H1 (cell line): ENCODE results near the gene SMIM7. TPM values are rescaled to one million over a fixed set of nuclear protein-coding genes. Genes with fewer than 3 reads are reported as not detected.

Experiments
- CTCF ChIA-PET: fragments of 300-600 bp; sonication (Branson Sonifier 250); formaldehyde crosslinking; loops from one replicate; lab custom pipeline; 2021; ENCODE audit not compliant: partially characterized antibody; lab: Charles Lee
- POLR2A ChIA-PET: fragments of 300-600 bp; sonication (Branson Sonifier 250); formaldehyde crosslinking; loops from one replicate; lab custom pipeline; 2021; ENCODE audit warnings: inconsistent platforms; ENCODE audit not compliant: partially characterized antibody; lab: Charles Lee
- DNase-seq, 2 experiments: peaks; one replicate each; pipeline versions ENCODE4 v3.0.0 to v3.0.0-alpha.2; 2010 to 2022; ENCODE audit warnings: low spot score in 2 of 2, low read depth in 1 of 2, mixed read lengths in 1 of 2
- FAIRE-seq: peaks from 2 replicates; lab custom pipeline; 2011; peaks lifted over from hg19 to GRCh38; lab: Jason Lieb, UNC
- H2AFZ ChIP-seq: 2 replicates; pipeline ENCODE4 v1.8.1; 2012; ENCODE audit warnings: low read length, inconsistent platforms
- H2AK5ac ChIP-seq: 2 replicates; pipeline ENCODE4 v1.6.1; 2013; ENCODE audit warnings: low read depth, low read length
- H2BK120ac ChIP-seq: replicated peaks from 2 replicates; pipeline ENCODE3; 2013; ENCODE audit warnings: low read depth, low read length, inconsistent platforms
- H2BK12ac ChIP-seq: 2 replicates; pipeline ENCODE4 v1.6.1; 2013; ENCODE audit warnings: low read depth, low read length
- H2BK15ac ChIP-seq: 2 replicates; pipeline ENCODE4 v1.6.1; 2013; ENCODE audit warnings: low read length
- H2BK20ac ChIP-seq: 2 replicates; pipeline ENCODE4 v1.6.1; 2013; ENCODE audit warnings: low read length
- H2BK5ac ChIP-seq: 2 replicates; pipeline ENCODE4 v1.6.1; 2013; ENCODE audit warnings: low read depth, low read length
- H3K14ac ChIP-seq: 2 replicates; pipeline ENCODE4 v1.6.1; 2013; ENCODE audit warnings: inconsistent platforms; ENCODE audit not compliant: insufficient read length
- H3K18ac ChIP-seq: 2 replicates; pipeline ENCODE4 v1.6.1; 2013; ENCODE audit warnings: low read length; ENCODE audit errors: extremely low read depth
- H3K23ac ChIP-seq: 2 replicates; pipeline ENCODE4 v1.6.1; 2013; ENCODE audit warnings: inconsistent platforms; ENCODE audit not compliant: insufficient read length
- H3K23me2 ChIP-seq: 2 replicates; pipeline ENCODE4 v1.6.1; 2013; ENCODE audit warnings: low read depth, low read length
- H3K27ac ChIP-seq: 2 replicates; pipeline ENCODE4 v1.6.1; 2011; ENCODE audit warnings: low read depth, low read length, inconsistent platforms
- H3K27me3 ChIP-seq, 4 experiments: replicated peaks in 1 of 4; 1 replicate in 1 of 4; 2 replicates in 3 of 4; pipeline versions ENCODE4 v1.6.1 to v1.8.1; 2011 to 2013; ENCODE audit warnings: low read length in 3 of 4, mild to moderate bottlenecking in 3 of 4, inconsistent platforms in 2 of 4, mixed read lengths in 2 of 4, moderate library complexity in 1 of 4; ENCODE audit not compliant: control insufficient read depth in 3 of 4, insufficient read depth in 3 of 4; ENCODE audit errors: extremely low read depth in 1 of 4
- H3K36me3 ChIP-seq, 4 experiments: 2 replicates each; pipeline versions ENCODE4 v1.6.1 to v1.8.1; 2011 to 2013; ENCODE audit warnings: mild to moderate bottlenecking in 4 of 4, low read length in 3 of 4, moderate library complexity in 2 of 4, control low read depth in 1 of 4, inconsistent platforms in 1 of 4; ENCODE audit not compliant: insufficient read depth in 4 of 4, control insufficient read depth in 2 of 4
- H3K4ac ChIP-seq: replicated peaks from 2 replicates; pipeline ENCODE3; 2013; ENCODE audit warnings: low read length, low read depth, mixed read lengths, inconsistent platforms; ENCODE audit not compliant: insufficient read length
- H3K4me1 ChIP-seq, 4 experiments: replicated peaks in 1 of 4; 1 replicate in 1 of 4; 2 replicates in 3 of 4; pipeline versions ENCODE4 v1.6.1 to v1.8.1; 2011 to 2013; ENCODE audit warnings: low read length in 3 of 4, inconsistent platforms in 2 of 4, mixed read lengths in 1 of 4; ENCODE audit not compliant: insufficient read depth in 4 of 4, control insufficient read depth in 3 of 4
- H3K4me2 ChIP-seq, 2 experiments: 2 replicates each; pipeline versions ENCODE4 v1.6.1 to v1.8.1; 2011 to 2013; ENCODE audit warnings: low read depth in 2 of 2, low read length in 2 of 2, control low read depth in 1 of 2, inconsistent platforms in 1 of 2, mild to moderate bottlenecking in 1 of 2; ENCODE audit not compliant: insufficient read depth in 1 of 2
- H3K4me3 ChIP-seq, 4 experiments: fragments of 200-600, 300-600 bp in 1 of 4; sonication (generic), shearing (Covaris generic), sonication (Bioruptor Twin) in 1 of 4; 2 replicates each; pipeline versions ENCODE4 v1.5.1 to v1.8.1; 2011 to 2016; ENCODE audit warnings: low read length in 4 of 4, low read depth in 3 of 4, control low read depth in 2 of 4, inconsistent platforms in 2 of 4, mild to moderate bottlenecking in 2 of 4, mixed read lengths in 1 of 4, moderate library complexity in 1 of 4; ENCODE audit not compliant: insufficient read depth in 2 of 4; ENCODE audit errors: extremely low read depth in 1 of 4
- H3K56ac ChIP-seq: replicated peaks from 2 replicates; pipeline ENCODE3; 2013; ENCODE audit warnings: low read depth, mild to moderate bottlenecking, mixed read lengths, low read length, inconsistent platforms; ENCODE audit not compliant: insufficient read length
- H3K79me1 ChIP-seq: 2 replicates; pipeline ENCODE4 v1.6.1; 2013; ENCODE audit warnings: low read depth, low read length, control low read depth
- H3K79me2 ChIP-seq, 2 experiments: 2 replicates each; pipeline versions ENCODE4 v1.6.1 to v1.8.1; 2012 to 2013; ENCODE audit warnings: low read length in 2 of 2, mild to moderate bottlenecking in 2 of 2, inconsistent platforms in 1 of 2; ENCODE audit not compliant: insufficient read depth in 2 of 2, control insufficient read depth in 1 of 2
- H3K9ac ChIP-seq, 4 experiments: replicated peaks in 1 of 4; 1 replicate in 1 of 4; 2 replicates in 3 of 4; pipeline versions ENCODE4 v1.6.1 to v1.8.1; 2011 to 2013; ENCODE audit warnings: low read depth in 3 of 4, low read length in 3 of 4, control low read depth in 2 of 4, mild to moderate bottlenecking in 2 of 4, moderate library complexity in 2 of 4, inconsistent platforms in 1 of 4; ENCODE audit errors: extremely low read depth in 1 of 4
- H3K9me3 ChIP-seq, 2 experiments: 2 replicates each; pipeline versions ENCODE4 v1.6.1 to v1.8.1; 2012 to 2013; ENCODE audit warnings: mild to moderate bottlenecking in 2 of 2, moderate library complexity in 2 of 2, control low read depth in 1 of 2, inconsistent platforms in 1 of 2, low read depth in 1 of 2, low read length in 1 of 2, mixed read lengths in 1 of 2; ENCODE audit not compliant: insufficient read depth in 2 of 2
- H4K20me1 ChIP-seq, 2 experiments: replicated peaks in 1 of 2; 2 replicates each; pipeline versions ENCODE3 to v1.8.1; 2011 to 2013; ENCODE audit warnings: inconsistent platforms in 2 of 2, low read length in 2 of 2, mild to moderate bottlenecking in 1 of 2; ENCODE audit not compliant: insufficient read depth in 2 of 2, control insufficient read depth in 1 of 2
- H4K5ac ChIP-seq: 2 replicates; pipeline ENCODE4 v1.6.1; 2013; ENCODE audit warnings: low read length, low read depth, mixed read lengths, inconsistent platforms; ENCODE audit not compliant: insufficient read length
- H4K8ac ChIP-seq: 2 replicates; pipeline ENCODE4 v1.8.0; 2013; ENCODE audit warnings: mild to moderate bottlenecking, moderate library complexity, low read length, inconsistent platforms; ENCODE audit not compliant: insufficient read depth; ENCODE audit errors: extremely low read depth
- H4K91ac ChIP-seq: replicated peaks from 2 replicates; pipeline ENCODE3; 2013; ENCODE audit warnings: low read length, mixed read lengths, inconsistent platforms; ENCODE audit not compliant: insufficient read length
- CTBP2 ChIP-seq: IDR thresholded peaks from 2 replicates; pipeline ENCODE4 v1.7.0; 2011; ENCODE audit warnings: borderline replicate concordance, mild to moderate bottlenecking, moderate library complexity, mixed read lengths, low read length; ENCODE audit not compliant: insufficient read depth, insufficient read length
- CTCF ChIP-seq, 3 experiments: IDR thresholded peaks; 1 replicate in 2 of 3; 2 replicates in 1 of 3; pipeline versions ENCODE4 v1.5.1 to v1.6.1; 2011; ENCODE audit warnings: low read length in 3 of 3, mild to moderate bottlenecking in 3 of 3, inconsistent platforms in 2 of 3, low read depth in 1 of 3, moderate library complexity in 1 of 3; ENCODE audit not compliant: insufficient read depth in 1 of 3; ENCODE audit errors: control extremely low read depth in 1 of 3
- PHF8 ChIP-seq: fragments of 200-600 bp; sonication (generic); conservative IDR thresholded peaks from 2 replicates; pipeline ENCODE4 v1.7.1; 2012; ENCODE audit warnings: low read depth, mild to moderate bottlenecking, inconsistent platforms, low read length, moderate library complexity
- POLR2A ChIP-seq, 2 experiments: IDR thresholded peaks; 1 replicate in 1 of 2; 2 replicates in 1 of 2; pipeline ENCODE4 v1.6.1; 2011; ENCODE audit warnings: low read depth in 2 of 2, low read length in 2 of 2, mild to moderate bottlenecking in 2 of 2; ENCODE audit errors: control extremely low read depth in 1 of 2
- POU5F1 ChIP-seq: IDR thresholded peaks from 2 replicates; pipeline ENCODE4 v1.6.1; 2011; ENCODE audit warnings: low read depth, mild to moderate bottlenecking, low read length, moderate library complexity
- RAD21 ChIP-seq, 2 experiments: IDR thresholded peaks in 1 of 2; conservative IDR thresholded peaks in 1 of 2; 2 replicates each; pipeline ENCODE4 v1.6.1; 2011; ENCODE audit warnings: low read depth in 2 of 2, low read length in 2 of 2, improper control_type of control experiment in 1 of 2, inconsistent platforms in 1 of 2, mild to moderate bottlenecking in 1 of 2, moderate library complexity in 1 of 2
- WGBS, 2 experiments: shearing (Covaris generic) in 1 of 2; methylation state at CpG; one replicate each; pipeline versions ENCODE4 v1.1.6 to v1.1.7; 2013 to 2015; ENCODE audit warnings: low lambda C conversion rate in 2 of 2, mixed read lengths in 2 of 2, inconsistent platforms in 1 of 2, low coverage in 1 of 2, missing lambda C conversion rate in 1 of 2; ENCODE audit not compliant: insufficient replicate concordance in 2 of 2, insufficient coverage in 1 of 2, insufficient read length in 1 of 2; ENCODE audit errors: extremely low coverage in 1 of 2, missing lambda C conversion rate in 1 of 2; 5-methylcytosine and 5-hydroxymethylcytosine counted together
- polyA plus RNA-seq, 7 experiments: library from polyadenylated mRNA; depleted of rRNA in 3 of 7; stranded (reverse) in 5 of 7; unstranded in 2 of 7; fragments of >200 nt in 5 of 7; fragments of 200-250 nt in 2 of 7; gene quantifications; 1 replicate in 5 of 7; 2 replicates in 1 of 7; 4 replicates in 1 of 7; pipeline versions ENCODE4 v1.2.1 to v1.2.3, GENCODE V29; 2011 to 2013; ENCODE audit warnings: missing spikeins in 2 of 7, mixed read lengths in 2 of 7
- total RNA-seq: library from RNA; stranded (reverse); fragmentation: NEBNext Ultra II Directional; extraction: Animal tissue kit (Norgen Biotek cat#: 25700); gene quantifications from 2 replicates; pipeline ENCODE4 v1.2.1, GENCODE V29; 2021

Gene SMIM7
- total and polyA plus RNA-seq, 2 of the 8 experiments (the other 6 are each of a cell fraction or from before 2014, with no cell fraction given): 55.5 to 67.5 TPM

- H4K5ac ChIP-seq: no peak overlapping the region
- H3K4ac ChIP-seq: no peak overlapping the region
- peaks cover 12 to 33% of the 10 kb centered on the region in 2 experiments for H4K20me1 ChIP-seq
- no peak overlapping the region for H2AK5ac ChIP-seq
- H3K79me2 ChIP-seq: peaks cover 0 to 87% of the 10 kb centered on the region in 2 experiments; a peak in 2 of 4 replicates
- H3K14ac ChIP-seq: no peak overlapping the region
- 87% methylated on average over 5 of the region's 5 CpGs; no CpG with 5 or more reads in 1 of the 2 experiments for WGBS, 2 experiments
- H3K79me1 ChIP-seq: peaks cover 43% of the 10 kb centered on the region
- H2BK15ac ChIP-seq: no peak overlapping the region
- no peak for FAIRE-seq
- H3K23me2 ChIP-seq: no peaks in the 10 kb centered on the region
- H3K4me3 ChIP-seq: no peak overlapping the region
- H3K9me3 ChIP-seq: no peaks in the 10 kb centered on the region
- no peak for TF ChIP-seq PHF8
- TF ChIP-seq RAD21 (IDR thresholded peaks at IDR 0.05 in 1 of 2, conservative IDR thresholded peaks at IDR 0.05 in 1 of 2; ENCODE audit: low read depth in 2 of 2, low read length in 2 of 2): no peak
- TF ChIP-seq POLR2A (IDR thresholded peaks at IDR 0.05; ENCODE audit: control extremely low read depth in 1 of 2, low read depth in 2 of 2, low read length in 2 of 2): no peak
- no peak for TF ChIP-seq CTBP2
- no peak for TF ChIP-seq POU5F1
- no peak for TF ChIP-seq CTCF (IDR thresholded peaks at IDR 0.05; ENCODE audit: control extremely low read depth in 1 of 3, insufficient read depth in 1 of 3, low read depth in 1 of 3, low read length in 3 of 3)
- no peak overlapping the region for H4K91ac ChIP-seq
- H3K23ac ChIP-seq: no peak overlapping the region
- no peak overlapping the region for H2BK120ac ChIP-seq
- no peaks in the 10 kb centered on the region for H3K36me3 ChIP-seq
- no peaks in the 10 kb centered on the region for H3K4me1 ChIP-seq
- no peak overlapping the region for H2AFZ ChIP-seq
- H4K8ac ChIP-seq: no peak overlapping the region
- H2BK5ac ChIP-seq: no peak overlapping the region
- H3K56ac ChIP-seq: no peak overlapping the region
- no peak overlapping the region for H3K9ac ChIP-seq
- H2BK20ac ChIP-seq: no peak overlapping the region
- H3K18ac ChIP-seq: no peak overlapping the region
- H2BK12ac ChIP-seq: no peak overlapping the region
- CTCF ChIA-PET: interaction anchor here (0.9 kb wide), 1 partner anchor 14 kb away, joined by 3 read pairs; no protein-coding TSS in a partner anchor
- POLR2A ChIA-PET: interaction anchor here (0.5 kb wide), 1 partner anchor 8 kb away, joined by 3 read pairs; no protein-coding TSS in a partner anchor
- H3K4me2 ChIP-seq: no peak overlapping the region
- no peak overlapping the region for H3K27ac ChIP-seq
- no peak for DNase-seq
- no peaks in the 10 kb centered on the region for H3K27me3 ChIP-seq
Observed at GRCh38 chr19:16609511-16610200, 50.3 kb downstream of the SMIM7 start.
